Peyer's patch (tissue), 4 donors: ENCODE data around the gene RAB34.

ENCODE experiments used
- POLR2A ChIP-seq, 2 donors: fragments of 450-650 bp; IDR thresholded peaks; one replicate each; pipeline ENCODE4 v1.5.1; 2017; ENCODE audit warnings: antibody characterized with exemption in 2 of 2, mild to moderate bottlenecking in 2 of 2, moderate library complexity in 2 of 2
- TF ChIP-seq, protein P1 (sequence below), 6 experiments: fragments of 450-650 bp in 4 of 6; fragments of 200-600 bp in 2 of 6; sonication (generic) in 1 of 6; IDR thresholded peaks; one replicate each; pipeline ENCODE4 v1.5.1; 2017 to 2019; ENCODE audit warnings: antibody characterized with exemption in 6 of 6, mild to moderate bottlenecking in 3 of 6, moderate library complexity in 1 of 6

DNA sequence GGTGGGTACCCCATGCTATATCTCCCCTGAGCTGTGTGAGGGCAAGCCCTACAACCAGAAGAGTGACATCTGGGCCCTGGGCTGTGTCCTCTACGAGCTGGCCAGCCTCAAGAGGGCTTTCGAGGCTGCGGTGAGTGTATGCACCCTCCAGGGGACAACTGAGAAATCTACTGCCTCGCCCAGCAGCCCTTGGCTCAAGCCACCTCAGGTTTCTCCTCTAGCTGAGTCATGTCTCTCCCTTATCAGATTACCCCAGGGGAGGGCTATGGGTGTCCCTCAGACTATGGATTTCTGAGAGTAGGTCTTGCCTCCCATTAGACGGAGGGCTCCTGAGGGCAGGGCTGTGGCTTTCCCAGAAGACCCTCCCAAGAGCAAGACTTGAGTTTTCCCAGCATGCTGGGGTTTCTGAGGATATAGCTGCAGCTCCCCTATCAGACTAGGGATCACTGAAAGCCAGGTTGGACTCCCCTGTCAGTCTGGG is 17.6 kb upstream of the RAB34 start:
- TF ChIP-seq, protein P1, sequence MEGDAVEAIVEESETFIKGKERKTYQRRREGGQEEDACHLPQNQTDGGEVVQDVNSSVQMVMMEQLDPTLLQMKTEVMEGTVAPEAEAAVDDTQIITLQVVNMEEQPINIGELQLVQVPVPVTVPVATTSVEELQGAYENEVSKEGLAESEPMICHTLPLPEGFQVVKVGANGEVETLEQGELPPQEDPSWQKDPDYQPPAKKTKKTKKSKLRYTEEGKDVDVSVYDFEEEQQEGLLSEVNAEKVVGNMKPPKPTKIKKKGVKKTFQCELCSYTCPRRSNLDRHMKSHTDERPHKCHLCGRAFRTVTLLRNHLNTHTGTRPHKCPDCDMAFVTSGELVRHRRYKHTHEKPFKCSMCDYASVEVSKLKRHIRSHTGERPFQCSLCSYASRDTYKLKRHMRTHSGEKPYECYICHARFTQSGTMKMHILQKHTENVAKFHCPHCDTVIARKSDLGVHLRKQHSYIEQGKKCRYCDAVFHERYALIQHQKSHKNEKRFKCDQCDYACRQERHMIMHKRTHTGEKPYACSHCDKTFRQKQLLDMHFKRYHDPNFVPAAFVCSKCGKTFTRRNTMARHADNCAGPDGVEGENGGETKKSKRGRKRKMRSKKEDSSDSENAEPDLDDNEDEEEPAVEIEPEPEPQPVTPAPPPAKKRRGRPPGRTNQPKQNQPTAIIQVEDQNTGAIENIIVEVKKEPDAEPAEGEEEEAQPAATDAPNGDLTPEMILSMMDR (IDR thresholded peaks at IDR 0.05): no peak
- TF ChIP-seq POLR2A (IDR thresholded peaks at IDR 0.05): no peak
